ENCODE data around the gene TRIM65.

The TRIM65 gene

GRCh38 chr17:75847614-75848522 is 48.9 kb downstream of the TRIM65 start:
- Histone ChIP-seq H3K4me2 (ENCODE audit: low read length) (no peak overlapping the region), H3K4me3 (ENCODE audit: low read length) (no peak overlapping the region), H3K9ac (ENCODE audit: low read length) (no peak overlapping the region), H3K79me2 (ENCODE audit: low read length) (no peaks in the 10 kb centered on the region), H3K9me3 (ENCODE audit: insufficient read depth, low read length) (no peaks in the 10 kb centered on the region), H3K27me3 (ENCODE audit: low read depth, low read length) (no peaks in the 10 kb centered on the region), H3K36me3 (replicated peaks; ENCODE audit: low read depth, low read length) (peaks cover 39% of the 10 kb centered on the region), H3K27ac (ENCODE audit: low read length) (no peak overlapping the region), H2AFZ (ENCODE audit: low read depth, low read length) (no peak overlapping the region), H3K4me1 (ENCODE audit: low read length) (peaks cover 20% of the 10 kb centered on the region), H4K20me1 (ENCODE audit: insufficient read depth, low read length) (no peaks in the 10 kb centered on the region)
- TF ChIP-seq CTCF (IDR thresholded peaks at IDR 0.05; ENCODE audit: low read depth, low read length) (no peak), EZH2phosphoT487 (IDR thresholded peaks at IDR 0.05; ENCODE audit: low read depth) (no peak)

GRCh38 chr17:75846692-75847613 is 49.8 kb downstream of the TRIM65 start:
- no peaks in the 10 kb centered on the region for H3K9me3 ChIP-seq (ENCODE audit: insufficient read depth, low read length)
- TF ChIP-seq EZH2phosphoT487 (IDR thresholded peaks at IDR 0.05; ENCODE audit: low read depth) (no peak), CTCF (IDR thresholded peaks at IDR 0.05; ENCODE audit: low read depth, low read length) (no peak)
- no peaks in the 10 kb centered on the region for H3K27me3 ChIP-seq (ENCODE audit: low read depth, low read length)
- peaks cover 39% of the 10 kb centered on the region for H3K36me3 ChIP-seq (replicated peaks; ENCODE audit: low read depth, low read length)
- H3K79me2 ChIP-seq (ENCODE audit: low read length): no peaks in the 10 kb centered on the region
- no peaks in the 10 kb centered on the region for H4K20me1 ChIP-seq (ENCODE audit: insufficient read depth, low read length)
- H3K4me2 ChIP-seq (ENCODE audit: low read length): no peak overlapping the region
- H2AFZ ChIP-seq (ENCODE audit: low read depth, low read length): no peak overlapping the region
- no peak overlapping the region for H3K4me3 ChIP-seq (ENCODE audit: low read length)
- H3K4me1 ChIP-seq (ENCODE audit: low read length): peaks cover 20% of the 10 kb centered on the region
- H3K27ac ChIP-seq (ENCODE audit: low read length): no peak overlapping the region
- H3K9ac ChIP-seq (ENCODE audit: low read length): no peak overlapping the region

GRCh38 chr17:75845933-75846691 is 50.6 kb downstream of the TRIM65 start:
- TF ChIP-seq EZH2phosphoT487 (IDR thresholded peaks at IDR 0.05; ENCODE audit: low read depth) (no peak), CTCF (IDR thresholded peaks at IDR 0.05; ENCODE audit: low read depth, low read length) (no peak)
- Histone ChIP-seq H3K27me3 (ENCODE audit: low read depth, low read length) (no peaks in the 10 kb centered on the region), H4K20me1 (ENCODE audit: insufficient read depth, low read length) (no peaks in the 10 kb centered on the region), H3K4me2 (ENCODE audit: low read length) (no peak overlapping the region), H3K36me3 (replicated peaks; ENCODE audit: low read depth, low read length) (peaks cover 33% of the 10 kb centered on the region), H3K79me2 (ENCODE audit: low read length) (no peaks in the 10 kb centered on the region), H3K4me1 (ENCODE audit: low read length) (peaks cover 20% of the 10 kb centered on the region), H3K27ac (ENCODE audit: low read length) (no peak overlapping the region), H2AFZ (ENCODE audit: low read depth, low read length) (no peak overlapping the region), H3K9ac (ENCODE audit: low read length) (no peak overlapping the region), H3K9me3 (ENCODE audit: insufficient read depth, low read length) (no peaks in the 10 kb centered on the region), H3K4me3 (ENCODE audit: low read length) (no peak overlapping the region)

All from OCI-LY3 (cell line).